NCI-H2029 (cell line): Measurements from ENCODE around the gene PLEKHA7.

Experiments
- DNase-seq: peaks from one replicate; lab custom pipeline; 2025; lab: John Stamatoyannopoulos, UW

The PLEKHA7 gene

GRCh38 chr11:16809886-16810668, 204.1 kb downstream of the PLEKHA7 start:
- peak; percentile 42 for DNase-seq

- DNase-seq: no peak
Measured at GRCh38 chr11:16807306-16807705, 206.9 kb downstream of the PLEKHA7 start.

- DNase-seq: peak; percentile 27
Measured at GRCh38 chr11:16806791-16807190, 207.4 kb downstream of the PLEKHA7 start.

- no peak for DNase-seq
Measured at GRCh38 chr11:16805938-16806337, 208.3 kb downstream of the PLEKHA7 start.

- peak; percentile 79 for DNase-seq
Measured at GRCh38 chr11:16804104-16804947, 209.9 kb downstream of the PLEKHA7 start.

- DNase-seq: no peak
Measured at GRCh38 chr11:16801288-16801980, 212.8 kb downstream of the PLEKHA7 start.

GRCh38 chr11:16800382-16800781, 213.8 kb downstream of the PLEKHA7 start:
- no peak for DNase-seq

GRCh38 chr11:16799890-16800289, 214.3 kb downstream of the PLEKHA7 start:
- DNase-seq: no peak

- no peak for DNase-seq
Measured at GRCh38 chr11:16799221-16799620, 215.0 kb downstream of the PLEKHA7 start.

GRCh38 chr11:16797776-16798175, 216.4 kb downstream of the PLEKHA7 start:
- no peak for DNase-seq

- DNase-seq: no peak
Measured at GRCh38 chr11:16796311-16796710, 217.9 kb downstream of the PLEKHA7 start.

GRCh38 chr11:16795146-16795545, 219.1 kb downstream of the PLEKHA7 start:
- DNase-seq: no peak

- no peak for DNase-seq
Measured at GRCh38 chr11:16794047-16794818, 220.0 kb downstream of the PLEKHA7 start.

GRCh38 chr11:16793511-16793910, 220.7 kb downstream of the PLEKHA7 start:
- no peak for DNase-seq

GRCh38 chr11:16793009-16793408, 221.2 kb downstream of the PLEKHA7 start:
- DNase-seq: no peak

- DNase-seq: no peak
Measured at GRCh38 chr11:16792426-16792825, 221.8 kb downstream of the PLEKHA7 start.

- no peak for DNase-seq
Measured at GRCh38 chr11:16791191-16791961, 222.8 kb downstream of the PLEKHA7 start.

GRCh38 chr11:16790486-16791190, 223.6 kb downstream of the PLEKHA7 start:
- no peak for DNase-seq

GRCh38 chr11:16789560-16790485, 224.4 kb downstream of the PLEKHA7 start:
- no peak for DNase-seq
